NCI-H226 (cell line): ENCODE measurements around the gene CENPX.

ENCODE experiments used
- DNase-seq: peaks from one replicate; pipeline ENCODE4 v3.0.0-alpha.2; 2015

CENPX gene

GRCh38 chr17:81976332-81977210, 46.1 kb downstream of the CENPX start:
- DNase-seq = peak; percentile 38

GRCh38 chr17:81973432-81973831, 49.2 kb downstream of the CENPX start:
- DNase-seq = no peak

- DNase-seq = no peak
Observed at GRCh38 chr17:81968850-81969812, 53.5 kb downstream of the CENPX start.
